ENCODE measurements around the gene AACS. TPM values are rescaled to one million over a fixed set of nuclear protein-coding genes. Genes with fewer than 3 reads are reported as not detected.

The AACS gene
- total RNA-seq, 2 experiments from 2014 or later = 10.2 to 24.6 TPM

- BruUV-seq (replicated peaks) = no TSS peak
- POLR2A ChIA-PET = interaction anchor here (0.8 to 1.0 kb wide), 2 partner anchors 22 to 49 kb away, joined by 3 read pairs; no protein-coding TSS in a partner anchor
Observed at GRCh38 chr12:125169870-125170269, 104.6 kb downstream of the AACS start.

GRCh38 chr12:125171267-125171666, 106.0 kb downstream of the AACS start:
- TF ChIP-seq CTCF (conservative IDR thresholded peaks at IDR 0.05; ENCODE audit: low read length) = no peak
- no peak for TF ChIP-seq EZH2phosphoT487 (IDR thresholded peaks at IDR 0.05; ENCODE audit: borderline replicate concordance, low read depth, low read length)
- CTCF ChIA-PET (ENCODE audit: unreplicated experiment) = no interaction called here
- H3K9me2 ChIP-seq (ENCODE audit: insufficient read depth, low read length) = no peaks in the 10 kb centered on the region
- intact Hi-C loops (cut with micrococcal nuclease; ENCODE audit: unreplicated experiment) = no loop called here
- no peaks in the 10 kb centered on the region; the same call in 1 of the 2 replicates for H3K36me3 ChIP-seq (ENCODE audit: insufficient read depth, low read length)
- H3K79me2 ChIP-seq (ENCODE audit: insufficient read depth, low read depth, low read length) = no peaks in the 10 kb centered on the region
- BruUV-seq (replicated peaks) = no TSS peak
- DNase-seq (ENCODE audit: low spot score) = no peak
- H4K20me1 ChIP-seq (ENCODE audit: insufficient read depth, low read length) = no peaks in the 10 kb centered on the region
- POLR2A ChIA-PET = interaction anchor here (0.8 to 1.2 kb wide), 2 partner anchors 9 to 14 kb away, joined by 3 read pairs; no protein-coding TSS in a partner anchor
- no peak overlapping the region for H3K4me3 ChIP-seq (ENCODE audit: low read depth, low read length, poor library complexity, severe bottlenecking)
- peaks cover 5% of the 10 kb centered on the region for H3K4me1 ChIP-seq (ENCODE audit: insufficient read depth, low read length, poor library complexity, severe bottlenecking)
- H2AFZ ChIP-seq (ENCODE audit: low read length) = no peak overlapping the region
- no peak overlapping the region for H3K4me2 ChIP-seq (ENCODE audit: low read length)
- H3K27ac ChIP-seq (ENCODE audit: low read depth, low read length, poor library complexity, severe bottlenecking) = no peak overlapping the region
- no peaks in the 10 kb centered on the region for H3K9me3 ChIP-seq (ENCODE audit: low read length)

More at GRCh38 chr12:125169870-125170269, 104.6 kb downstream of the AACS start:
- H3K9me2 ChIP-seq (ENCODE audit: insufficient read depth, low read length) = no peaks in the 10 kb centered on the region
- H4K20me1 ChIP-seq (ENCODE audit: insufficient read depth, low read length) = no peaks in the 10 kb centered on the region
- H3K9me3 ChIP-seq (ENCODE audit: low read length) = no peaks in the 10 kb centered on the region
- H3K79me2 ChIP-seq (ENCODE audit: insufficient read depth, low read depth, low read length) = no peaks in the 10 kb centered on the region
- H3K36me3 ChIP-seq (ENCODE audit: insufficient read depth, low read length) = peaks cover 4% of the 10 kb centered on the region; the same call in 1 of the 2 replicates
- no peak overlapping the region for H3K4me2 ChIP-seq (ENCODE audit: low read length)
- no peak overlapping the region for H3K4me3 ChIP-seq (ENCODE audit: low read depth, low read length, poor library complexity, severe bottlenecking)
- H3K4me1 ChIP-seq (ENCODE audit: insufficient read depth, low read length, poor library complexity, severe bottlenecking) = no peaks in the 10 kb centered on the region
- no peak overlapping the region for H3K27ac ChIP-seq (ENCODE audit: low read depth, low read length, poor library complexity, severe bottlenecking)
- TF ChIP-seq EZH2phosphoT487 (IDR thresholded peaks at IDR 0.05; ENCODE audit: borderline replicate concordance, low read depth, low read length) (no peak), CTCF (conservative IDR thresholded peaks at IDR 0.05; ENCODE audit: low read length) (no peak)
- H2AFZ ChIP-seq (ENCODE audit: low read length) = no peak overlapping the region
- DNase-seq (ENCODE audit: low spot score) = no peak
- CTCF ChIA-PET (ENCODE audit: unreplicated experiment) = no interaction called here
- intact Hi-C loops (cut with micrococcal nuclease; ENCODE audit: unreplicated experiment) = no loop called here

GRCh38 chr12:125172231-125172850, 107.1 kb downstream of the AACS start:
- intact Hi-C loops (cut with micrococcal nuclease; ENCODE audit: unreplicated experiment) = no loop called here
- ChIA-PET CTCF (ENCODE audit: unreplicated experiment) (no interaction called here), POLR2A (no interaction called here)
- no peak overlapping the region for H3K4me3 ChIP-seq (ENCODE audit: low read depth, low read length, poor library complexity, severe bottlenecking)
- H3K9me3 ChIP-seq (ENCODE audit: low read length) = no peaks in the 10 kb centered on the region
- no peak overlapping the region for H3K4me2 ChIP-seq (ENCODE audit: low read length)
- no peaks in the 10 kb centered on the region for H3K36me3 ChIP-seq (ENCODE audit: insufficient read depth, low read length)
- no TSS peak for BruUV-seq (replicated peaks)
- TF ChIP-seq CTCF (conservative IDR thresholded peaks at IDR 0.05; ENCODE audit: low read length) = no peak
- TF ChIP-seq EZH2phosphoT487 (IDR thresholded peaks at IDR 0.05; ENCODE audit: borderline replicate concordance, low read depth, low read length) = no peak
- no peaks in the 10 kb centered on the region for H3K9me2 ChIP-seq (ENCODE audit: insufficient read depth, low read length)
- H3K27ac ChIP-seq (ENCODE audit: low read depth, low read length, poor library complexity, severe bottlenecking) = no peak overlapping the region
- H3K79me2 ChIP-seq (ENCODE audit: insufficient read depth, low read depth, low read length) = no peaks in the 10 kb centered on the region
- no peak for DNase-seq (ENCODE audit: low spot score)
- H4K20me1 ChIP-seq (ENCODE audit: insufficient read depth, low read length) = no peaks in the 10 kb centered on the region
- H2AFZ ChIP-seq (ENCODE audit: low read length) = no peak overlapping the region
- peaks cover 5% of the 10 kb centered on the region for H3K4me1 ChIP-seq (ENCODE audit: insufficient read depth, low read length, poor library complexity, severe bottlenecking)
